ENCODE measurements around the gene FERMT2.

FERMT2 gene

DNA sequence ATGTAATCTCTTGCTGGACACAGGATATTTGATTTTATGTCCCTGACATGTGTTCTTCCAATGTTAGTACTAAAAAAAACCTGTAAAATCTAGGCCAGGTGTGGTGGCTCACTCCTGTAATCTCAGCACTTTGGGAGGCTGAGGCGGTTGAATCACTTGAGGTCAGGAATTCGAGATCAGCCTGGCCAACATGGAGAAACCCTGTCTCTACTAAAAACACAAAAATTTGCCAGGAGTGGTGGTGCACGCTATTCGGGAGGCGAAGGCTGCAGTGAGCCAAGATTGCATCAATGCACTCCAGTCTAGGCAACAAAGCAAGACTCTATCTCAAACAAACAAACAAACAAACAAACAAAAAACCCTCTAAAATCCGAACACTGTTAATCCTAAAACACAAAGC lies 68.0 kb downstream of the FERMT2 start:
- H3K27ac ChIP-seq, result no peak overlapping the region

GRCh38 chr14:52879958-52880357 lies 70.9 kb downstream of the FERMT2 start:
- TF ChIP-seq ZFX (IDR thresholded peaks at IDR 0.05), result no peak
- TF ChIP-seq, protein P1, sequence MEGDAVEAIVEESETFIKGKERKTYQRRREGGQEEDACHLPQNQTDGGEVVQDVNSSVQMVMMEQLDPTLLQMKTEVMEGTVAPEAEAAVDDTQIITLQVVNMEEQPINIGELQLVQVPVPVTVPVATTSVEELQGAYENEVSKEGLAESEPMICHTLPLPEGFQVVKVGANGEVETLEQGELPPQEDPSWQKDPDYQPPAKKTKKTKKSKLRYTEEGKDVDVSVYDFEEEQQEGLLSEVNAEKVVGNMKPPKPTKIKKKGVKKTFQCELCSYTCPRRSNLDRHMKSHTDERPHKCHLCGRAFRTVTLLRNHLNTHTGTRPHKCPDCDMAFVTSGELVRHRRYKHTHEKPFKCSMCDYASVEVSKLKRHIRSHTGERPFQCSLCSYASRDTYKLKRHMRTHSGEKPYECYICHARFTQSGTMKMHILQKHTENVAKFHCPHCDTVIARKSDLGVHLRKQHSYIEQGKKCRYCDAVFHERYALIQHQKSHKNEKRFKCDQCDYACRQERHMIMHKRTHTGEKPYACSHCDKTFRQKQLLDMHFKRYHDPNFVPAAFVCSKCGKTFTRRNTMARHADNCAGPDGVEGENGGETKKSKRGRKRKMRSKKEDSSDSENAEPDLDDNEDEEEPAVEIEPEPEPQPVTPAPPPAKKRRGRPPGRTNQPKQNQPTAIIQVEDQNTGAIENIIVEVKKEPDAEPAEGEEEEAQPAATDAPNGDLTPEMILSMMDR (conservative IDR thresholded peaks at IDR 0.05), result no peak
- no peak overlapping the region for H3K27ac ChIP-seq

More for the DNA sequence above, 68.0 kb downstream of the FERMT2 start:
- TF ChIP-seq ZFX (IDR thresholded peaks at IDR 0.05), result no peak
- TF ChIP-seq, protein P1 (conservative IDR thresholded peaks at IDR 0.05), result no peak

- TF ChIP-seq ZFX (IDR thresholded peaks at IDR 0.05), result no peak
- TF ChIP-seq, protein P1 (conservative IDR thresholded peaks at IDR 0.05), result no peak
- no peak overlapping the region for H3K27ac ChIP-seq
Measured at GRCh38 chr14:52878946-52879345, 71.9 kb downstream of the FERMT2 start.

DNA sequence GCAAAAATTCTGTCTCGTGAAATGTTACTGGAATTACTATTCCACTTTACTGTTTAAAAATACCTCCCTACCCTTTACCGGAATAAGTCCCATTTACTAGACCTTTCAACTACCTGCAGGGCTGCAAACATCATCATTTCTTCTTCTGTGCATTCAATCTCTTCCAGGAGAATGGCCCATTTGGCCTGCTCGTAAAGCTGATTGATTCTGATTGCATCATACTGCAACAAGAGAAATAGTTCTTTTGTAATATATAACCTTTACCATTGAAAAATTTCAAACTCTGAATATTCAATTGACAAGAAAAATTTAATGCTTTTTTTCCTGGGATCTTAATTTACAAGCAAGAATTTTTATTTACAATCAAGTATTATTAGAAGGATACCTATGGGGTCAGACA lies 72.4 kb downstream of the FERMT2 start:
- no peak for TF ChIP-seq ZFX (IDR thresholded peaks at IDR 0.05)
- TF ChIP-seq, protein P1 (conservative IDR thresholded peaks at IDR 0.05), result no peak
- no peak overlapping the region for H3K27ac ChIP-seq

DNA sequence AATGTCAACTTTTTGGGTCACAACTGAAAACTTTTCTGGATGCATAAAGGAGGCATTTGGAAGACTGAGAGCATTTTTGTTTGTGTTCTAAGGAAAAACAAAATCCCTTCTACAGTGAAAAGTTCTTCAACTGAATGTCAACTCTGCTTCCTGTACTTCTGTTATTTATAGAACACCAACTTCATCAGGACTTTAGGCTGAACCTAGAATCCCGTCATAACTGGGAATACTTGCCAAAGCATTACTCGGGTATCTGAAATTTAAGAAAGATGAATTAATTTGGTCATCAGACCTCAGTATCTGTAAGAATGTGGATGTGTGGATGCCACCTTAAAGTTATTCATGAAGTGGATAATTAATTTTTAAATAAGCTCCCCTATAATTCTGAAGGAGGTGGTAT lies 73.2 kb downstream of the FERMT2 start:
- no peak overlapping the region for H3K27ac ChIP-seq
- TF ChIP-seq, protein P1 (conservative IDR thresholded peaks at IDR 0.05), result no peak
- no peak for TF ChIP-seq ZFX (IDR thresholded peaks at IDR 0.05)

GRCh38 chr14:52876806-52877205 lies 74.0 kb downstream of the FERMT2 start:
- TF ChIP-seq ZFX (IDR thresholded peaks at IDR 0.05), result no peak
- TF ChIP-seq, protein P1 (conservative IDR thresholded peaks at IDR 0.05), result no peak
- no peak overlapping the region for H3K27ac ChIP-seq

DNA sequence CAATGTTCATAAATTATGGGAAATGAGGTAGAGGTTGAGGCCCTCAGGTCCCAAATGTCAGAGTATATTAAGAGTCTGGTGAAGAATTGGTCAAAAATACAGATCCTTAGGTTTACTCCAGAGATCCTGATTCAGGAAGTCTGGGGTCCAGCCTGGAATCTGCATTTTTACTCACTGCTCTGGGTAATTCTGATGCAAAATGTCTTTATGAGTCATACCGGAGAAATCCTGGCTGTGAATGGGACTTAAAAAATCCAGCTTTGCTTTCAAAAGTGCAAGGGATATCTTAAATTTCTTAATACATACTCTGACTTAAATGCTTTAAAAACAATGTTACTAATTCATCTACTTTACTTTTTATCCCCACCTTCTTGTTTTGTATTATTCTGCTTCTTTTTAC lies 74.5 kb downstream of the FERMT2 start:
- H3K27ac ChIP-seq, result no peak overlapping the region
- TF ChIP-seq, protein P1 (conservative IDR thresholded peaks at IDR 0.05), result no peak
- no peak for TF ChIP-seq ZFX (IDR thresholded peaks at IDR 0.05)

All from C4-2B (cell line).